GM21381 (cell line): ENCODE results near the gene RYR1.
"Not testable (repeated sequence)": the region's sequence is repeated elsewhere in the genome, so short reads cannot be mapped to it uniquely, and the experiment has no call there.

Experiments
- ATAC-seq: cut with Tn5 transposase; IDR thresholded peaks from one replicate; pipeline ENCODE4 v1.9.1; 2021; ENCODE audit warnings: mild to moderate bottlenecking, moderate library complexity; ENCODE audit not compliant: unreplicated experiment

The RYR1 gene

GRCh38 chr19:38425810-38426466 lies 7.6 kb upstream of the RYR1 start, which contains the start of gene RASGRP4:
Gene RASGRP4 (minus strand): TSS chr19:38426219. CDS start chr19:38426091, 128 bp downstream.
- ATAC-seq: no peak

DNA sequence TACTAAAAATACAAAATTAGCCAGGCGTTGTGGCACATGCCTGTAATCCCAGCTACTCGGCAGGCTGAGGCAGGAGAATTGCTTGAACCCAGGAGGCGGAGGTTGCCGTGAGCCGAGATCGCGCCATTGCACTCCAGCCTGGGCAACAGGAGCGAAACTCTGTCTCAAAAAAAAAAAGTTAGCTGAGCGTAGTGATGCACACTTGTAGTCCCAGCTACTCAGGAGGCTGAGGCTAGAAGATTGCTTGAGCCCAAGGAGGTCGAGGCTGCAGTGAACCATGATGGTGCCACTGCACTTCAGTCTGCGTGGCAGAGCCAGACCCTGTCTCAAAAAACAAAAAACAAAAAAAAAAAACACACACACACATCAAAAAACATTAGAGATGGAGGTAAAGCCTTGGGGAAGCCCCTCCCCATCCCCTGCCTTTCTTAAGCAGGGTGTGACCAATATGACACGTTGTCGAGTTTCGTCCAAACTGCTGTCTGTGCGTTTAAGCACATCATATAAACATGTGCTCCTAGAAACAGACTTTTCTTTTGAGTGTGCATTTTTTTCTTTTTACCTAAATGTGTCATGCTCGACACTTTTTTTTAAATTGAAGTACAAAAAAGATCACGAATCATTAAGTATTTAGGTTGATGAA lies 6.3 kb upstream of the RYR1 start:
- ATAC-seq: not testable (repeated sequence)

DNA sequence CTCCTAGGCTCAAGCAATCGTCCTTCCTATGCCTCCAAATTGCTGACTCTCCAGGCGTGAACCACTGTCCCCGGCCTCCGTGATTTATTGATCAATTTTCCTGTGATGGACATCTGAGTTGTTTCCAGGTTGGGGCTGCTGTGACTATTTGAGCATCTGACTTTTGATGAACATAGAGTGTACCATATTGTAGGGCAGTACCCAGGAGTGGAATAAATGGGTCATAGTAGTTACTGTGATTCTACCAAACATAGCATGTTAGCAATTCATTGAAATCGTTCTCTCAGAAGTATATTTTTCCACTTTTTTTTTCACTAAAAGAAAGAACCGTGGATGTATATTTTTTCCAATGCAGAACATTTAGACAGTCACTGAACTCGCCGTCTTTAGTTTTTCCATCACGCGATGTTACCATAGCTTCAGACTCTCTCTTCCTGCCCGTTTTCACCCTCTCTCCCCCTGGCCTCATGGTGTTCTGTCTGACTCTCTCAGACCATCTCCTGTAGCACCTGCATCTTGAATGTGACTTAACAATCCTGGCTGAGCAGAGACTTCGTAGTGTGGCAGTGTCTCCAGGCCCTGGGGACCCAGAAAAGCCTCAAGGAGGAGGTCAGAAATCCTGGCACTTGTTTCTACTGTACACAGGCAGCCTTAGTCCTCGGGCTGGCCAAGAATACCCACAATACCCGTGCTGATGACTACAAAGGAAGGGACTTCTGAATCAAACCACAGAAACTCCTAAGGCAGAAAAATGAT lies 4.3 kb upstream of the RYR1 start:
- no peak for ATAC-seq

GRCh38 chr19:38429811-38430156 lies 3.7 kb upstream of the RYR1 start:
- no peak for ATAC-seq

GRCh38 chr19:38430931-38431330 lies 2.6 kb upstream of the RYR1 start:
- ATAC-seq: no peak

DNA sequence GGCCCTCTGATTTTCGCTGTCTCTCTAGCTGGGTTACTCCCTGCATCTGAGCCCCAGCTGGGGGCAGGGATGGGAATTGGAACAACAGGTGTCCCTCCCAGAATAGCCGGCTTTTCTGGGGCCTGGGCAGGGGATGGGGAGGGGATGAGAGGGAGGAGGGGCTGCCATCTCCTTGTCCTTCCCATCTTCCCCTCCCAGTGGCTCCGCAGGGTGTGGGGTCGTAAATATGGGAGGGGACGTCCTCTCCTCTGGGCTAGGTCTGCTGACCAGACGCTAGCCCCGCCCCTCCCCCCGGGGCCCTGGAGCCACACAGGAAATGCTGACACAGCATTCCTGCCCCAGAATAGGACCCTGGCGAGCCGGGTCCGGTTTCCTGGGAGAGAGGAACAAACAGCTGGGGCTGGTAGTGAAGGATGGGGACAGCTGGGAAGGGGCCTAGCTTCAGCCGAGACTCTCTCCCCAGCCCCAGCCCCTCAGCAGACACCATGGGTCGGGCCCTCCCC lies 1.1 kb downstream of the RYR1 start:
- no peak for ATAC-seq

DNA sequence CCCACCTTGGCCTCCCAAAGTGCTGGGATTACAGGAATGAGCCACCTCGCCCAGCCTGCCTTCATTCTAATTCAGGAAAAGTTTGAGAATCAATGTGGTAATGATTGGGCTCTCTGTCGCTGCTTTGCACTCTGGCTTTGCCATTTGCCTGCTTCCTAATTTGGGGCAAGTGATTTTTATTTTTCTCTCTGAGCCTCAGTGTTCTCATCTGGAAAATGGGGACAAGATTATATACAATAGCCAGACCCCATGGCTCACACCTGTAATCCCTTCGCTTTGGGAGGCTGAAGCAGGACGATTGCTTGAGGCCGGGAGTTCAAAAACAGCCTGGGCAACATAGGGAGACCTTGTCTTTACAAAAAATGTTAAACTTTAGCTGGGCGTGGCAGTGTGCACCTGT lies 3.8 kb downstream of the RYR1 start:
- ATAC-seq: no peak

GRCh38 chr19:38437917-38438316 lies 4.4 kb downstream of the RYR1 start:
- ATAC-seq: no peak

DNA sequence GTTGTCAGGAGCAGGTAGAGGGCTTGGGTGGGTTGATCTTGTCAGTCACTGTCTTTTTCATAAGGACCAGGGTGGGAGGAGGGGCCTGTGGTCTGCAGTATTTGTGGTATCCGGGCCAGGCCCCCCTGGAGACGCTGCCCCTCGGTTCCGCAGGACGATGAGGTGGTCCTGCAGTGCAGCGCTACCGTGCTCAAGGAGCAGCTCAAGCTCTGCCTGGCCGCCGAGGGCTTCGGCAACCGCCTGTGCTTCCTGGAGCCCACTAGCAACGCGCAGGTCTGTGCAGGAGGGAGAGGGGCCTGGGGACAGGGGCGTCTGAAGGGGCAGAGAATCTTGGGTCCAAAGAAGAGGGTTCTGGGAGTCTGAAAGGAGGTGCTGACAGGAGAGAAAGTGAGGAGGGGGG lies 7.1 kb downstream of the RYR1 start:
- no peak for ATAC-seq

DNA sequence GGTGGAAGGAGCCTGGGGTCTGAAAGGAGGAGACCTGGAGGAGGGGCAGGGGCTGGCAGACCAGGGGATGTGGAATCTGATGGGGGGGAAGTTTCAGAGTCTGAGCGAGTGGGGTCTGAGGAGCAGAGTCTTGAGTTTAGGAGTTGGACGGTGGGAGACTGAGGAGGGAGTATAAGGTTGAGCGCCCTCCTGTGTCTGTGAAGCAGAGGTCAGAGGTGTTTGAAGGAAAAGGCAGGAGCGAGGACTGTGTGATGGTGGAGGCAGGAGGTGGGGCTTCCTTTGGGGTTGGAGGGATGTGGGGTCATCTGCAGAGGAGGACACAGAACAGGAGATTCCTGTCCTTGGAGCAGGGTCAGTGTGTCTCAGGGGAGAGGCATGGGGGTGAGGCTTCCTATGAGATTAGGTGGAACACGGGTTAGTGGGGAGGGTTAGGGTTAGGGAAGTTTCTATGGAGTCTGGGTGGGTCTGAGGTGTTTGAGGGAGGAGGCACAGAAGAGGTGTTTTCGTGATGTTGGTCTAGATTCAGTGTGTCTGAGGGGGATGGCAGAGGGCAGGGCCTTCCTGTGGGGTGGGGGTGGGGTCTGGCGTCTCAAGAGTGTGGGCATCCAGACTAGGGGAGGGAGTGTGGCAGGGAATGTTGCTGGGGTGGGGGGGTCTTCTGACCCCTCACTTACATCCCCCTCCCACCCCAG lies 8.3 kb downstream of the RYR1 start:
- ATAC-seq: no peak

DNA sequence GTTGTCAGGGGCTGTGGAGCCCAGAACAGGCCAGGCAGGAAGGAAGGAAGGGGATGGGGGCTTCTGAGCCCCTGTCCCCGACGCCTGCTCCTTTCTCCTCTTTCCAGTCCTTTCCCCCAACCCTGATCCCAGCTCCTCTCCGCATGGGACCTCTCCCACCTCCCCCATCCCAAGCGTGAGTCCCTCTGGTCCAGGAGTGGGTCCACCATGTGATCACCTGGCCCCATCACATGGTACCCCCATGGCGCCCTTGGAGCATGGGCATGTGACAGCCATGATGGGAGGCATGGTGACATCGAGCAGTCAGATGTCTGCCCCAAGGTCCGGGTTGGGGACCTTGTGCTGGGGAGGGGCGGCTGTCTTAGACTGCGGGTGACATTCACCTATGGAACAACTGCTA lies 9.2 kb downstream of the RYR1 start:
- ATAC-seq: no peak

- no peak for ATAC-seq
Observed at GRCh38 chr19:38443458-38443999, 10.0 kb downstream of the RYR1 start.

- ATAC-seq: no peak
Observed at GRCh38 chr19:38444026-38444425, 10.5 kb downstream of the RYR1 start.

DNA sequence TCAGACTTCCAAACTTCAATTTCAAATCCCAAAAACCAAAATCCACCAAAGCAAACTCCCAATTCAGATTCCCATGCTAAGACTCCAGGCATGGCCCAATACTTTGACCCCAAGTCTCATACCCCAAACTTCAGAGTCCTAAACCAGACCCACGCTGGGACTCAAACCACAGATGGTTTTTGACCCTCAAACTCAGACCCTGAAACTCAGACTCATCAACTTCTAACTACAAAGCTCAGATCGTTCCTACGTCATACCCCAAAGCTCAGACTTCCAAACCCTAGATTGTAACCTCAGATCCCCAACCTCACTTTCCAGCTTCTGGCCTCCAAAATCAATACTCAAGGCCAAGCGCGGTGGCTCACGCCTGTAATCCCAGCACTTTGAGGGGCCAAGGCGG lies 11.9 kb downstream of the RYR1 start:
- no peak for ATAC-seq

GRCh38 chr19:38448225-38448624 lies 14.7 kb downstream of the RYR1 start:
- no peak for ATAC-seq

DNA sequence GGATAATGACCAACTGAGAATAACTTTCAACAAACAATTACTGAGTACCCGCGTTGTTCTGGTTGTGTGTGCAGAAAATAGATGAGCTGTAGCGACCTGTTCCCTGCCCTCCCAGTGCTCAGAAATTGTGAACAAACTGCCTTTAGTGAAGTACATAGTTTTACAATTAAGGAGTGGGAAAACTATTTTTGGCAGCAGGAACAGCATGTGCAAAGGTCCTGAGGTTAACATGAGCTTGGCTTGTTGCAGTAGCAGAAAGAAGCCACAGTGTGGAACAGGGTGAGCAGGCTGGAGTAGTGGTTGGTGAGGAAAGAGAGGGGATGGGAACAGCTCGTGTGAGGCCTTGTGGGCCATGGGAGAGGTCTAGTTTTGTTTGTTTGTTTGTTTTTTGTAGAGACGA lies 16.0 kb downstream of the RYR1 start:
- no peak for ATAC-seq

GRCh38 chr19:38451036-38451435 lies 17.5 kb downstream of the RYR1 start:
- ATAC-seq: no peak

GRCh38 chr19:38451629-38452028 lies 18.1 kb downstream of the RYR1 start:
- no peak for ATAC-seq

GRCh38 chr19:38452430-38453366 lies 19.2 kb downstream of the RYR1 start:
- no peak for ATAC-seq

GRCh38 chr19:38453596-38453995 lies 20.1 kb downstream of the RYR1 start:
- no peak for ATAC-seq
